ENCODE measurements around the gene TAOK2.

GRCh38 chr16:30023586-30023985 lies 49.9 kb downstream of the TAOK2 start:
- TF ChIP-seq CTCF (IDR thresholded peaks at IDR 0.05) (no peak), POLR2A (IDR thresholded peaks at IDR 0.05) (no peak)

Data from tibial nerve (tissue), 3 donors.